Mucosa of descending colon (tissue), 3 donors: ENCODE data around the gene EIF2B4. TPM values are rescaled to one million over a fixed set of nuclear protein-coding genes. Genes with fewer than 3 reads are reported as not detected.

Experiments used
- total RNA-seq, 3 donors: library from RNA; stranded (reverse); fragmentation: NEBNext Ultra II Directional in 2 of 3; extraction: Animal tissue kit (Norgen Biotek cat#: 25700) in 2 of 3; gene quantifications; one replicate each; pipeline versions ENCODE4 v1.2.1 to v1.2.4, GENCODE V29; 2021 to 2023
- donor health status: DM: no; HTN: no; CAD: no; lungs with moderate emphysema.
- donor health status: DM: no; HTN: no; CAD: no.
- donor health status: DM: no; HTN: yes; CAD: no.

The EIF2B4 gene
- total RNA-seq, 3 donors from 2014 or later: 31.4 to 59.9 (median 34.0) TPM

Other genes with a start within 250 kb of the EIF2B4 start
- under 1 TPM in 2 of 3 donors, not detected in 1; 0.19 to 0.22 TPM for gene ABHD1, start 246.5 kb downstream of the EIF2B4 start, total RNA-seq
- gene PREB, start 235.7 kb downstream of the EIF2B4 start, total RNA-seq: 10 to 100 TPM; 32.8 to 47.0 (median 45.0) TPM
- not detected for gene PRR30, start 230.9 kb downstream of the EIF2B4 start, total RNA-seq
- gene TCF23, start 221.3 kb downstream of the EIF2B4 start, total RNA-seq: under 1 TPM in 2 of 3 donors, not detected in 1; 0.05 to 0.23 TPM
- gene ATRAID, start 158.3 kb downstream of the EIF2B4 start, total RNA-seq: 10 to 100 TPM; 82.0 to 88.8 (median 85.2) TPM
- 10 to 100 TPM; 27.7 to 34.8 (median 30.0) TPM for gene SLC5A6, start 158.1 kb downstream of the EIF2B4 start, total RNA-seq
- gene CAD, start 153.0 kb downstream of the EIF2B4 start, total RNA-seq: 10 to 100 TPM; 22.7 to 29.8 (median 24.7) TPM
- gene SLC30A3, start 107.3 kb downstream of the EIF2B4 start, total RNA-seq: under 1 TPM in 1 of 3 donors, not detected in 2; 0.12 TPM
- under 1 TPM in 1 of 3 donors, not detected in 2; 0.47 TPM for gene DNAJC5G, start 94.9 kb downstream of the EIF2B4 start, total RNA-seq
- under 1 TPM in 1 of 3 donors, not detected in 2; 0.43 TPM for gene TRIM54, start 87.9 kb downstream of the EIF2B4 start, total RNA-seq
- 1 to 10 TPM in 1 of 3 donors, under 1 TPM in 2; 0.52 to 1.2 (median 0.92) TPM for gene UCN, start 61.9 kb downstream of the EIF2B4 start, total RNA-seq
- gene MPV17, start 47.2 kb downstream of the EIF2B4 start, total RNA-seq: 10 to 100 TPM; 39.5 to 49.0 (median 41.9) TPM
- 10 to 100 TPM; 53.7 to 83.5 (median 56.9) TPM for gene GTF3C2, start 13.6 kb downstream of the EIF2B4 start, total RNA-seq
- 10 to 100 TPM; 85.5 to 94.4 (median 91.0) TPM for gene SNX17, start 278 bp upstream of the EIF2B4 start, total RNA-seq
- gene ZNF513, start 10.4 kb upstream of the EIF2B4 start, total RNA-seq: 10 to 100 TPM; 22.6 to 32.0 (median 25.4) TPM
- gene PPM1G, start 39.3 kb upstream of the EIF2B4 start, total RNA-seq: 10 to 100 TPM; 53.4 to 64.1 (median 59.6) TPM
- gene NRBP1, start 58.3 kb upstream of the EIF2B4 start, total RNA-seq: 100 to 1,000 TPM in 1 of 3 donors, 10 to 100 TPM in 2; 68.4 to 104 (median 87.6) TPM
- 10 to 100 TPM; 43.9 to 93.4 (median 85.1) TPM for gene KRTCAP3, start 72.0 kb upstream of the EIF2B4 start, total RNA-seq
- gene IFT172, start 119.4 kb upstream of the EIF2B4 start, total RNA-seq: 10 to 100 TPM; 54.4 to 93.7 (median 62.4) TPM
- 1 to 10 TPM in 2 of 3 donors, under 1 TPM in 1; 0.64 to 3.1 (median 1.7) TPM for gene FNDC4, start 124.9 kb upstream of the EIF2B4 start, total RNA-seq
- under 1 TPM in 1 of 3 donors, not detected in 2; 0.29 TPM for gene GCKR, start 126.5 kb upstream of the EIF2B4 start, total RNA-seq
- gene ZNF512, start 212.7 kb upstream of the EIF2B4 start, total RNA-seq: 10 to 100 TPM; 14.4 to 37.8 (median 19.7) TPM